Measurements from ENCODE around the gene HBP1.

DNA sequence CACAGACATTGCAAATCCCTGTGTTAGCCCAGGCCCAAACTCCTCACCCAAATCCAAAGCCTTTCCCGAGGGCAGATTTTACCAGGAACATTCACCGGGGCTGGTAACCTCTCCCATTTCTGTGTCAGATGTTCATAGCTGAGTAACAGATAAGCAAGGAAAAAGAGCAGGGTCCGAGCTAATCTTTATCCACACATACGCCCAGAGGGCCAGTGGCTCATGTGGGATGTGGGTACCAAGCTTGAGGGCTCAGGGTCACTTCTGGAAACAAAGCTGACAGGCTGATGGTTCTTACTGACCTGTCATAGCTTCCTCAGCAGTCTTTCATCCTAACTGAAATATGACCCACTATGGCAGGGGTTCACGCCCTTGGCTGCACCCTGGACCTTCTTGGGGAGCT is 39.8 kb downstream of the HBP1 start:
- TF ChIP-seq, protein P1, sequence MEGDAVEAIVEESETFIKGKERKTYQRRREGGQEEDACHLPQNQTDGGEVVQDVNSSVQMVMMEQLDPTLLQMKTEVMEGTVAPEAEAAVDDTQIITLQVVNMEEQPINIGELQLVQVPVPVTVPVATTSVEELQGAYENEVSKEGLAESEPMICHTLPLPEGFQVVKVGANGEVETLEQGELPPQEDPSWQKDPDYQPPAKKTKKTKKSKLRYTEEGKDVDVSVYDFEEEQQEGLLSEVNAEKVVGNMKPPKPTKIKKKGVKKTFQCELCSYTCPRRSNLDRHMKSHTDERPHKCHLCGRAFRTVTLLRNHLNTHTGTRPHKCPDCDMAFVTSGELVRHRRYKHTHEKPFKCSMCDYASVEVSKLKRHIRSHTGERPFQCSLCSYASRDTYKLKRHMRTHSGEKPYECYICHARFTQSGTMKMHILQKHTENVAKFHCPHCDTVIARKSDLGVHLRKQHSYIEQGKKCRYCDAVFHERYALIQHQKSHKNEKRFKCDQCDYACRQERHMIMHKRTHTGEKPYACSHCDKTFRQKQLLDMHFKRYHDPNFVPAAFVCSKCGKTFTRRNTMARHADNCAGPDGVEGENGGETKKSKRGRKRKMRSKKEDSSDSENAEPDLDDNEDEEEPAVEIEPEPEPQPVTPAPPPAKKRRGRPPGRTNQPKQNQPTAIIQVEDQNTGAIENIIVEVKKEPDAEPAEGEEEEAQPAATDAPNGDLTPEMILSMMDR (conservative IDR thresholded peaks at IDR 0.05 in 1 of 2, IDR thresholded peaks at IDR 0.05 in 1 of 2; ENCODE audit: extremely low read depth in 1 of 2, insufficient read depth in 1 of 2, low read depth in 1 of 2, low read length in 2 of 2): no peak
- TF ChIP-seq EZH2 (IDR thresholded peaks at IDR 0.05; ENCODE audit: borderline replicate concordance, low read length): no peak
